ENCODE measurements around the gene ADPRH. TPM values are rescaled to one million over a fixed set of nuclear protein-coding genes. Genes with fewer than 3 reads are reported as not detected.
"Not testable (repeated sequence)": the region's sequence is repeated elsewhere in the genome, so short reads cannot be mapped to it uniquely, and the experiment has no call there.

ADPRH gene
- total and polyA plus RNA-seq, 11 donors: 5.0 to 17.5 (median 11.5) TPM

- no peak for TF ChIP-seq POLR2A (IDR thresholded peaks at IDR 0.05)
- TF ChIP-seq, protein P1, sequence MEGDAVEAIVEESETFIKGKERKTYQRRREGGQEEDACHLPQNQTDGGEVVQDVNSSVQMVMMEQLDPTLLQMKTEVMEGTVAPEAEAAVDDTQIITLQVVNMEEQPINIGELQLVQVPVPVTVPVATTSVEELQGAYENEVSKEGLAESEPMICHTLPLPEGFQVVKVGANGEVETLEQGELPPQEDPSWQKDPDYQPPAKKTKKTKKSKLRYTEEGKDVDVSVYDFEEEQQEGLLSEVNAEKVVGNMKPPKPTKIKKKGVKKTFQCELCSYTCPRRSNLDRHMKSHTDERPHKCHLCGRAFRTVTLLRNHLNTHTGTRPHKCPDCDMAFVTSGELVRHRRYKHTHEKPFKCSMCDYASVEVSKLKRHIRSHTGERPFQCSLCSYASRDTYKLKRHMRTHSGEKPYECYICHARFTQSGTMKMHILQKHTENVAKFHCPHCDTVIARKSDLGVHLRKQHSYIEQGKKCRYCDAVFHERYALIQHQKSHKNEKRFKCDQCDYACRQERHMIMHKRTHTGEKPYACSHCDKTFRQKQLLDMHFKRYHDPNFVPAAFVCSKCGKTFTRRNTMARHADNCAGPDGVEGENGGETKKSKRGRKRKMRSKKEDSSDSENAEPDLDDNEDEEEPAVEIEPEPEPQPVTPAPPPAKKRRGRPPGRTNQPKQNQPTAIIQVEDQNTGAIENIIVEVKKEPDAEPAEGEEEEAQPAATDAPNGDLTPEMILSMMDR (IDR thresholded peaks at IDR 0.05): no peak
- Histone ChIP-seq H3K36me3 (no peaks in the 10 kb centered on the region), H3K27me3 (no peaks in the 10 kb centered on the region), H3K4me1 (no peaks in the 10 kb centered on the region), H3K4me3 (no peak overlapping the region), H3K27ac (no peak overlapping the region), H3K9me3 (no peaks in the 10 kb centered on the region)
- intact Hi-C loops (cut with DNase I): no loop called here
- DNase-seq (no peak), ATAC-seq (no peak)
- WGBS, 4 donors: 29 to 54% (median 46%) methylated on average over 3 of the region's 3 CpGs
Observed at GRCh38 chr3:119548341-119548740, 31.0 kb upstream of the ADPRH start.

DNA sequence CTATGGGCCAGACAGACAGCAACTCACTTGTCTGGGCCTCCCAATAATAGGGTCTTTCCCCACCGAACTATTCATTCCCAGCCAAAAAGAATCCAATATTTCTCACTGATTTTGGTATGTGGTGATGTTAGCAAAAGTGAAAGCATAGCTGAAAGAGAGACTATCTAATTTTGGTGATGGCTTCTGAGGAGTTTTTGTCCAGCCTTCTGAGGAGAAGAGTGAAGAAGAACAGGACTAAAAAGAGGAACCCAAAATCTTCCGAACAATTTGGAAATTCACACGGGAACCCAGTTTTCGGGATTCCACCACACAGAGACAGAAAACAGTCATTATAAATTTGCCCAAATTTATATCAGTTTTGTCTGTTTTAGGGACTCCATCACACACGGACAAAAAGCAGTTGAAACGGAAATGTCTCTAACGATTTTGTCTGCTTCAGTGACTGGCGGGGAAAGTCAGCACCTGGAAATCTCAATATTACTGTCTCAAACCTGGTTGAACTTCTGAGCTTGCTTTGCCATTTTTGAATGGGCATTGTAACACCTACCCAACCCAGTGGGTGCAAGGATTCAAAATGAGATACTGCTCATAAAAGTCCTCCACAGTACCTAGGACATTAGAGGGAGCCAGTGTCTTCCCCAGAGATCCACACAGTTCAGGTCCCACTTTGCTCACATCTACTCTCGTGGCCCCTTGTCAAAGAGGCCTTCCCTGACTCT, 28.9 kb upstream of the ADPRH start:
- TF ChIP-seq, protein P1 (IDR thresholded peaks at IDR 0.05): peak in 1 of 12 donors; percentile 20
- TF ChIP-seq POLR2A (IDR thresholded peaks at IDR 0.05): no peak
- Histone ChIP-seq H3K4me1 (peaks cover 0 to 10% (median 0%) of the 10 kb centered on the region in 12 donors), H3K27me3 (no peaks in the 10 kb centered on the region), H3K27ac (no peak overlapping the region), H3K4me3 (no peak overlapping the region), H3K9me3 (no peaks in the 10 kb centered on the region), H3K36me3 (no peaks in the 10 kb centered on the region)
- no peak for DNase-seq
- peak in 1 of 4 donors; percentile 67 for ATAC-seq
- intact Hi-C loops (cut with DNase I): no loop called here
- 88 to 96% (median 94%) methylated on average over 9 of the region's 9 CpGs for WGBS, 4 donors

GRCh38 chr3:119551598-119551997, 27.7 kb upstream of the ADPRH start:
- no peaks in the 10 kb centered on the region for H3K27me3 ChIP-seq
- no peaks in the 10 kb centered on the region for H3K9me3 ChIP-seq
- no peak for DNase-seq
- H3K4me3 ChIP-seq: no peak overlapping the region
- 91 to 96% (median 93%) methylated on average over 5 of the region's 5 CpGs for WGBS, 4 donors
- no peaks in the 10 kb centered on the region for H3K36me3 ChIP-seq
- intact Hi-C loops (cut with DNase I): no loop called here
- no peak overlapping the region for H3K27ac ChIP-seq
- ATAC-seq: no peak
- TF ChIP-seq, protein P1 (IDR thresholded peaks at IDR 0.05): no peak
- TF ChIP-seq POLR2A (IDR thresholded peaks at IDR 0.05): no peak
- H3K4me1 ChIP-seq: peaks cover 0 to 22% (median 0%) of the 10 kb centered on the region in 12 donors

DNA sequence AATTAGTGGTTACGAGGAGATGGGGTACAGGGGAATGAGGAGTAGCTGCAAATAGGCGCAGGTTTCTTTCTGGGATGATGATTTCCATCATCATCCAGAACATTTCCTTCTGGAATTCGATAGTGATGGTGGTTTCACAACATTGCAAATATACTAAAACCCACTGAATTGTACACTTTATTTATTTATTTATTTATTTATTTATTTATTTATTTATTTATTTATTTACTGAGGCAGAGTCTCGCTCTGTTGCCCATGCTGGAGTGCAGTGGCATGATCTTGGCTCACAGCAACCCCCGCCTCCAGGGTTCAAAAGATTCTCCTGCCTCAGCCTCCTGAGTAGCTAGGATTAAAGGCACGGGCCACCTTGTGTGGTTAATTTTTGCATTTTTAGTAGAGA, 26.4 kb upstream of the ADPRH start:
- ATAC-seq; H3K9me3 ChIP-seq; H3K4me3 ChIP-seq; H3K27ac ChIP-seq; H3K27me3 ChIP-seq; DNase-seq; H3K36me3 ChIP-seq; intact Hi-C loops (cut with DNase I): not testable (repeated sequence)
- H3K4me1 ChIP-seq: peaks cover 0 to 25% (median 0%) of the 10 kb centered on the region in 12 donors
- 92 to 97% (median 95%) methylated on average over 6 of the region's 6 CpGs for WGBS, 4 donors
